ENCODE results near the gene XRN1. TPM values are rescaled to one million over a fixed set of nuclear protein-coding genes. Genes with fewer than 3 reads are reported as not detected.

The XRN1 gene
- total RNA-seq, 1 experiment from 2014 or later, result 26.7 TPM

DNA sequence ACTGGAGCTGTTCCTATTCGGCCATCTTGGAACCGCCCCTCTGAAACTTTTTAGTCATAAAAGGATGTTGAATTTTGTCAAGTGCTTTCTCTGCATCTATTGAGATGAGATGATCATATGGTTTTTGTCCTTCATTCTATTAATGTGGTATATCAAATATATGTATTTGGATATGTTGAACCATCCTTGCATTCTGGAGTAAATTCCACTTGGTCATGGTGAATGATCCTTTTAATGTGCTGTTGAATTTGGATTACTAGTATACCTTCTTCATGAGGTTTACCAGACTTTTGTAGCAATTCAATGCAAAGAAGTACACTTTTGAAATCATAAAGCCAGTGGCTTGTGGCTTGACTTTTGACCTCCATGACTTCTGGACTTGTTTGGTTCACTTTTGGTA is 33.4 kb upstream of the XRN1 start:
- no peaks in the 10 kb centered on the region for H3K4me1 ChIP-seq (ENCODE audit: insufficient read depth, low read length, poor library complexity, severe bottlenecking)
- POLR2A ChIA-PET (ENCODE audit: low non-redundant PET), result no interaction called here
- intact Hi-C loops (cut with micrococcal nuclease; ENCODE audit: unreplicated experiment), result no loop called here
- CTCF ChIA-PET, result no interaction called here
- DNase-seq (ENCODE audit: low spot score), result no peak
- no peak for TF ChIP-seq EZH2 (IDR thresholded peaks at IDR 0.05; ENCODE audit: borderline replicate concordance, low read depth, low read length, poor library complexity, severe bottlenecking)
- TF ChIP-seq CTCF (conservative IDR thresholded peaks at IDR 0.05; ENCODE audit: low read depth, low read length), result no peak
- H3K4me3 ChIP-seq (ENCODE audit: low read depth, low read length, poor library complexity, severe bottlenecking), result no peak overlapping the region
- no peaks in the 10 kb centered on the region for H3K27me3 ChIP-seq (replicated peaks; ENCODE audit: insufficient read depth, low read depth, low read length, poor library complexity)
- peaks cover 12% of the 10 kb centered on the region for H3K9me3 ChIP-seq (ENCODE audit: low read depth, low read length, poor library complexity, severe bottlenecking)
- H3K27ac ChIP-seq (ENCODE audit: low read depth, low read length, poor library complexity, severe bottlenecking), result no peak overlapping the region
- no TSS peak for BruUV-seq (replicated peaks)
- peaks cover 14% of the 10 kb centered on the region for H3K36me3 ChIP-seq (ENCODE audit: insufficient read depth, low read length, poor library complexity, severe bottlenecking)

DNA sequence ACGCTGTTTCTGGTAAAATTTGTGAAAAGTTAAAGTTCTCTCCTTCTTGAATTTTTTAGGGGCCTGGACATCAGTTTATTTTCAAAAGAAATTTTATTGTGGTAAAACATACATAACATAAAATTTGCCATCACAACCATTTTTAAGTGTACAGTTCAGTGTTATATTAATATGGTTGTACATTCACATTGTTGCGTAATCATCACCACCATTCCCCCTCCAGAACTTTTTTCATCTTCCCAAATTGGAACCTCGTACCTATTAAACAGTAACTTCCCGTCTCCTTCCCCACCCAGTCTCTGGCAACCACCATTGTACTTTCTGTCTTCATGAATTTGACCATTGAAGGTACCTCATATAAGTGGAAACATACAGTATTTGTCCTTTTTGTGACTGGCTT is 23.0 kb upstream of the XRN1 start:
- Histone ChIP-seq H3K9me3 (ENCODE audit: low read depth, low read length, poor library complexity, severe bottlenecking) (no peaks in the 10 kb centered on the region), H3K27me3 (replicated peaks; ENCODE audit: insufficient read depth, low read depth, low read length, poor library complexity) (no peaks in the 10 kb centered on the region), H3K36me3 (ENCODE audit: insufficient read depth, low read length, poor library complexity, severe bottlenecking) (no peaks in the 10 kb centered on the region), H3K4me3 (ENCODE audit: low read depth, low read length, poor library complexity, severe bottlenecking) (no peak overlapping the region), H3K27ac (ENCODE audit: low read depth, low read length, poor library complexity, severe bottlenecking) (no peak overlapping the region), H3K4me1 (ENCODE audit: insufficient read depth, low read length, poor library complexity, severe bottlenecking) (no peaks in the 10 kb centered on the region)
- CTCF ChIA-PET, result no interaction called here
- POLR2A ChIA-PET (ENCODE audit: low non-redundant PET), result no interaction called here
- intact Hi-C loops (cut with micrococcal nuclease; ENCODE audit: unreplicated experiment), result no loop called here
- TF ChIP-seq CTCF (conservative IDR thresholded peaks at IDR 0.05; ENCODE audit: low read depth, low read length) (no peak), EZH2 (IDR thresholded peaks at IDR 0.05; ENCODE audit: borderline replicate concordance, low read depth, low read length, poor library complexity, severe bottlenecking) (no peak)
- no TSS peak for BruUV-seq (replicated peaks)
- no peak for DNase-seq (ENCODE audit: low spot score)

DNA sequence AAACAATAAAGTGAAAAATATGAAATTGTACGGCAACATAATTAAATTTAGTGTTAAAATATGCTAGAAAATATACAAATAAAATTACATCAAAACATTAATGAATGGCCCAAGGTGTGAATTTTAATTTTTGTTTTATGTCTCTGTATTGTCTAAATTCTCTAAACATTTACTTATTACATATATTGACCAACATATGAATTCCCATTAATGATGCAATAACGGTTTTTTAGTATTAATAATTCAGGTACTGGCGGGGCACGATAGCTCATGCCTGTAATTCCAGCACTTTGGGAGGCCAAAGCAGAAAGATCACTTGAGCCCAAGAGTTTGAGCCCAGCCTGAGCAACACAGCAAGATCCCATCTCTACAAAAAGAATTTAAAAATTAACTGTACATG is 20.6 kb upstream of the XRN1 start:
- Histone ChIP-seq H3K4me3 (ENCODE audit: low read depth, low read length, poor library complexity, severe bottlenecking) (no peak overlapping the region), H3K27me3 (replicated peaks; ENCODE audit: insufficient read depth, low read depth, low read length, poor library complexity) (no peaks in the 10 kb centered on the region), H3K27ac (ENCODE audit: low read depth, low read length, poor library complexity, severe bottlenecking) (no peak overlapping the region), H3K9me3 (ENCODE audit: low read depth, low read length, poor library complexity, severe bottlenecking) (no peaks in the 10 kb centered on the region), H3K4me1 (ENCODE audit: insufficient read depth, low read length, poor library complexity, severe bottlenecking) (no peaks in the 10 kb centered on the region), H3K36me3 (ENCODE audit: insufficient read depth, low read length, poor library complexity, severe bottlenecking) (peaks cover 4% of the 10 kb centered on the region)
- ChIA-PET CTCF (no interaction called here), POLR2A (ENCODE audit: low non-redundant PET) (interaction anchor here (0.6 kb wide), 1 partner anchor 780 kb away, joined by 10 read pairs; no protein-coding TSS in a partner anchor)
- BruUV-seq (replicated peaks), result no TSS peak
- DNase-seq (ENCODE audit: low spot score), result no peak
- TF ChIP-seq CTCF (conservative IDR thresholded peaks at IDR 0.05; ENCODE audit: low read depth, low read length) (no peak), EZH2 (IDR thresholded peaks at IDR 0.05; ENCODE audit: borderline replicate concordance, low read depth, low read length, poor library complexity, severe bottlenecking) (no peak)
- intact Hi-C loops (cut with micrococcal nuclease; ENCODE audit: unreplicated experiment), result no loop called here
